ENCODE measurements around the gene CNOT6. TPM values are rescaled to one million over a fixed set of nuclear protein-coding genes. Genes with fewer than 3 reads are reported as not detected.

CNOT6 gene
- total RNA-seq, 1 experiment from 2014 or later = 48.8 TPM

DNA sequence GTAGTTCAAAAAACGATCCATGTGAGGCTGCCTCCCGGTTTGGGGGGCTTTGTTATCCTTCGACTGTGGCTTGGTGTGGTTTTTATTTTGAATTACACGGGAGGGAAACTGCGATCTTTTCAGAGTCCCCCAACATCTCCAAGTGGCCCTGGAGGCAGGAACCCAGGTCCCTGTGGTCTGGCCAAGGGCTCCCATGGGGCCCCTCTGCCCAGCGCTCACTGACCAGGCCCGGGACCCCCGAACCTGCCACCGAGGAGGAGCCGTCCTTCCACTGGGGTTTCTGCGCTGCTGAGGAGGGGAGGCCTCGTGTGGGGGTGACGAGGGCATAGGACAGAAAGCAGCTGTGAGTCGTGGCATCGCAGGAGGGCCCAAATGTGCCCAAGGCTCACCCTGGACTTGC, 115.2 kb downstream of the CNOT6 start:
- Histone ChIP-seq H3K27ac (no peak overlapping the region), H3F3A (ENCODE audit: insufficient read depth, low read depth) (no peaks in the 10 kb centered on the region), H3K4me2 (no peak overlapping the region), H4K20me1 (ENCODE audit: insufficient read depth) (no peaks in the 10 kb centered on the region), H3K4me1 (replicated peaks; ENCODE audit: insufficient read depth) (no peaks in the 10 kb centered on the region), H3K9me3 (ENCODE audit: insufficient read depth, low read depth) (no peaks in the 10 kb centered on the region), H2AFZ (no peak overlapping the region), H3K9me2 (ENCODE audit: insufficient read depth) (no peaks in the 10 kb centered on the region), H3K4me3 (no peak overlapping the region), H3K79me2 (ENCODE audit: low read depth) (no peaks in the 10 kb centered on the region), H3K36me3 (ENCODE audit: low read depth) (no peaks in the 10 kb centered on the region), H3K27me3 (ENCODE audit: insufficient read depth, low read depth) (peaks cover 52% of the 10 kb centered on the region)
- TF ChIP-seq, protein P1, sequence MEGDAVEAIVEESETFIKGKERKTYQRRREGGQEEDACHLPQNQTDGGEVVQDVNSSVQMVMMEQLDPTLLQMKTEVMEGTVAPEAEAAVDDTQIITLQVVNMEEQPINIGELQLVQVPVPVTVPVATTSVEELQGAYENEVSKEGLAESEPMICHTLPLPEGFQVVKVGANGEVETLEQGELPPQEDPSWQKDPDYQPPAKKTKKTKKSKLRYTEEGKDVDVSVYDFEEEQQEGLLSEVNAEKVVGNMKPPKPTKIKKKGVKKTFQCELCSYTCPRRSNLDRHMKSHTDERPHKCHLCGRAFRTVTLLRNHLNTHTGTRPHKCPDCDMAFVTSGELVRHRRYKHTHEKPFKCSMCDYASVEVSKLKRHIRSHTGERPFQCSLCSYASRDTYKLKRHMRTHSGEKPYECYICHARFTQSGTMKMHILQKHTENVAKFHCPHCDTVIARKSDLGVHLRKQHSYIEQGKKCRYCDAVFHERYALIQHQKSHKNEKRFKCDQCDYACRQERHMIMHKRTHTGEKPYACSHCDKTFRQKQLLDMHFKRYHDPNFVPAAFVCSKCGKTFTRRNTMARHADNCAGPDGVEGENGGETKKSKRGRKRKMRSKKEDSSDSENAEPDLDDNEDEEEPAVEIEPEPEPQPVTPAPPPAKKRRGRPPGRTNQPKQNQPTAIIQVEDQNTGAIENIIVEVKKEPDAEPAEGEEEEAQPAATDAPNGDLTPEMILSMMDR (conservative IDR thresholded peaks at IDR 0.05) = no peak
- TF ChIP-seq EZH2 (IDR thresholded peaks at IDR 0.05; ENCODE audit: low read depth) = no peak
- intact Hi-C loops (cut with micrococcal nuclease; ENCODE audit: unreplicated experiment) = loop anchor here (10.0 kb wide), 1 partner anchor 405 kb away; the partner anchor contains the start of gene RASGEF1C
- BruUV-seq (replicated peaks) = no TSS peak
- CTCF ChIA-PET = no interaction called here
- DNase-seq = no peak
- POLR2A ChIA-PET (ENCODE audit: unreplicated experiment) = no interaction called here

DNA sequence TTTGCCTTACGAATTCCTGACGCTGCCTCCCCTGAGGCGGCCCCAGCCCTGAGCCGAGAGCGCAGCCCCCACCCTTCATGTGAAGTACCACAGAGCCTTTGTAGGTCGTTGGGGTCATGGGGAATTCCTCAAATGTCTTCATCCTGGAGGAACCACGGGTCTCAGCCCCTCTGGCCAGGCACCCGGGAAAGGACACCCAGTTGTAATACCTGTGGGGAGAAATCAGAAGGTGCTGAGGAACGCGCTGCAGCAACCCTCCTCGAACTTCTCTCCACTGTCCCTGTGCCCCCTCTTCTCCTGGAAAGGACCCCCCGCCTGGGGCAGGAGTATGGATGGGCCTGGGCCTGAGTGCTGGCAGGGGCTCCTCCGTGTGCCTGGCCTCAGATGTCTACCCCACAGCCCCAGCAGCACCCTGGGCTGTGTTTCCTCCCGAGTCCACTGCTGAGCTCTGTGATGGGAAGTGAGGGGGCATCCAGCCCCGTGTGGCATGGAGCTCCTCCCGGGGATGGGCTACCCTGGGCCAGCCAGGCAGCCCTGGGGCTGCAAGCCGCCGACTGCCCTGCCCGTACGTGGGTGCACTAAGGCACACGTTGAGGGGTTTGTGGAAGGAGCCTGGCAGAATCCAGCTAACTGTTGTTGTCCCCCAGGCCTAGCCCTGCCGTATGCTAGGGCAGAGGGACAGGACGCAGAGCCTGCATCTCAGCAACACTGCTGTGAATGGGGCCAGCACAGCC, 115.8 kb downstream of the CNOT6 start:
- Histone ChIP-seq H3K27ac (no peak overlapping the region), H3K9me3 (ENCODE audit: insufficient read depth, low read depth) (no peaks in the 10 kb centered on the region), H3K4me2 (no peak overlapping the region), H3K36me3 (ENCODE audit: low read depth) (no peaks in the 10 kb centered on the region), H4K20me1 (ENCODE audit: insufficient read depth) (no peaks in the 10 kb centered on the region), H3K4me1 (replicated peaks; ENCODE audit: insufficient read depth) (no peaks in the 10 kb centered on the region), H3F3A (ENCODE audit: insufficient read depth, low read depth) (no peaks in the 10 kb centered on the region), H3K79me2 (ENCODE audit: low read depth) (no peaks in the 10 kb centered on the region), H3K27me3 (ENCODE audit: insufficient read depth, low read depth) (peaks cover 51% of the 10 kb centered on the region), H3K9me2 (ENCODE audit: insufficient read depth) (no peaks in the 10 kb centered on the region), H3K4me3 (no peak overlapping the region), H2AFZ (no peak overlapping the region)
- TF ChIP-seq EZH2 (IDR thresholded peaks at IDR 0.05; ENCODE audit: low read depth) = no peak
- TF ChIP-seq, protein P1 (conservative IDR thresholded peaks at IDR 0.05) = no peak
- ChIA-PET POLR2A (ENCODE audit: unreplicated experiment) (no interaction called here), CTCF (no interaction called here)
- intact Hi-C loops (cut with micrococcal nuclease; ENCODE audit: unreplicated experiment) = loop anchor here (10.0 kb wide), 1 partner anchor 405 kb away; the partner anchor contains the start of gene RASGEF1C
- no TSS peak for BruUV-seq (replicated peaks)
- DNase-seq = no peak

DNA sequence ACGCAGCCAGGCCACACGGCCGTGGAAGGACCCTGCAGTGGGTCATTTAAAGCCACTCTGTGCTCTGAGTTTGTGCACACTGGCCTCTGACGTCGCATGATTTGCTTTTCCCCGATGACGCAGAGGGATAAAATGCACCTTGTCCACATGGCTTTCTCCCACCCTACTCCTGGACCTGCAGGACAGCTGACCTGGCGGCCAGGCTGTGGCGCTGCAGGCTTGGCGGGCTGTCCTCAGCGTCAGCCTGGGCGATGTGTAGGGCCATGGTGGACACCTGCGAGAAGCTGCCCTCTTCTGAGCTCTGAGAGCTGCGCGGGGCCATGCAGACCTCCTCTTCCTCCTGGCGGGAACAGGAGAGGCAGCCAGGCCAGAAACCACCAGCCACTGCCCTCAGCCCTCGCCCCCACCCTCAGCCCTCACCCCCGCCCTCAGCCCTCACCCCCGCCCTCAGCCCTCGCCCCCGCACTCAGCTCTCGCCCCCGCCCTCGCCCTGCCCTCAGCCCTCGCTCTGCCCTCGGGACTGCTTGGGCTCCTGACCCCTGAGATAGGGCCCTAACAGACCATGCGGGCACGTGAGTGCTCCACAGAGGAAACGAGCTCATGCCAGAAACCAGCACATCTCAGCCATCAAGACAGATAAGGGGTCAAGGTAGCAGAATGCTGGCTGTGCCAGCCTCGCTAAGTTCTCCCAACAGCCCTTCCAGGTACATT, 117.1 kb downstream of the CNOT6 start:
- BruUV-seq (replicated peaks) = no TSS peak
- no peak overlapping the region for H3K4me3 ChIP-seq
- no peaks in the 10 kb centered on the region for H3K4me1 ChIP-seq (replicated peaks; ENCODE audit: insufficient read depth)
- no peaks in the 10 kb centered on the region for H3F3A ChIP-seq (ENCODE audit: insufficient read depth, low read depth)
- H3K9me3 ChIP-seq (ENCODE audit: insufficient read depth, low read depth) = no peaks in the 10 kb centered on the region
- H2AFZ ChIP-seq = no peak overlapping the region
- ChIA-PET CTCF (interaction anchor here (0.6 to 0.7 kb wide), 3 partner anchors 29 to 639 kb away, joined by 3 to 7 read pairs (median 7); no protein-coding TSS in a partner anchor), POLR2A (ENCODE audit: unreplicated experiment) (interaction anchor here (0.6 to 0.7 kb wide), 2 partner anchors 117 to 121 kb away, joined by 4 to 5 read pairs; no protein-coding TSS in a partner anchor)
- H4K20me1 ChIP-seq (ENCODE audit: insufficient read depth) = no peaks in the 10 kb centered on the region
- H3K9me2 ChIP-seq (ENCODE audit: insufficient read depth) = no peaks in the 10 kb centered on the region
- no peaks in the 10 kb centered on the region for H3K79me2 ChIP-seq (ENCODE audit: low read depth)
- H3K27ac ChIP-seq = no peak overlapping the region
- TF ChIP-seq, protein P1 (conservative IDR thresholded peaks at IDR 0.05) = 0 out of 2 replicates have a peak, but pooled peaks have one; percentile 33
- TF ChIP-seq EZH2 (IDR thresholded peaks at IDR 0.05; ENCODE audit: low read depth) = no peak
- intact Hi-C loops (cut with micrococcal nuclease; ENCODE audit: unreplicated experiment) = no loop called here
- no peak overlapping the region for H3K4me2 ChIP-seq
- peak; percentile 48 to 56 for DNase-seq
- H3K36me3 ChIP-seq (ENCODE audit: low read depth) = no peaks in the 10 kb centered on the region
- peaks cover 49% of the 10 kb centered on the region for H3K27me3 ChIP-seq (ENCODE audit: insufficient read depth, low read depth)
